Mucosa of gallbladder (tissue), 1 donor: ENCODE measurements around the gene FAM3B. TPM values are rescaled to one million over a fixed set of nuclear protein-coding genes. Genes with fewer than 3 reads are reported as not detected.

Experiments
- DNase-seq: peaks from one replicate; pipeline ENCODE4 v3.0.0-alpha.2; 2020; ENCODE audit warnings: low spot score
- total RNA-seq: library from RNA; stranded (reverse); gene quantifications from one replicate; pipeline ENCODE4 v1.2.1, GENCODE V29; 2021
- donor health status: DM: no; HTN: no; CAD: no.

The FAM3B gene
- total RNA-seq, 1 donor from 2014 or later, result 43.1 TPM

DNA sequence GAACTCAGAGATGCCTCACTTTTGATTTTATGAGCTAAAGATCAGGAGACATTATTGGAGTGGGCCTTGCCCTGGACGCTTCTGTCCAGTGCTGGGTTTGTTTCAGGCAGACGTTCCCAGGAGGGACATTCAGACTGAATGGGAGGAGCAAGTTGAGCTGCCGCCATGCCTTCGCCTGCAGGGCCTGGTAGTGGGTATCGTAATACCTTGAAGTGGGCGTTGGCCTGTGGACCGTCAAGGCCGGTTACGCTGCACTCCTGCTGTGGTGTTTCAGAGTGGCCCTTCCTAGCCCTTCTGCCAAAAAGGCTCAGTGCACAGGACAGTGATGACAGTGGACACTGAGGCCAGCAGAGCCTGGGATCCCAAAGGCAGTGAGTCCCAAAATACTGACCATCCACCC is 1.6 kb downstream of the FAM3B start:
- DNase-seq, result no peak

DNA sequence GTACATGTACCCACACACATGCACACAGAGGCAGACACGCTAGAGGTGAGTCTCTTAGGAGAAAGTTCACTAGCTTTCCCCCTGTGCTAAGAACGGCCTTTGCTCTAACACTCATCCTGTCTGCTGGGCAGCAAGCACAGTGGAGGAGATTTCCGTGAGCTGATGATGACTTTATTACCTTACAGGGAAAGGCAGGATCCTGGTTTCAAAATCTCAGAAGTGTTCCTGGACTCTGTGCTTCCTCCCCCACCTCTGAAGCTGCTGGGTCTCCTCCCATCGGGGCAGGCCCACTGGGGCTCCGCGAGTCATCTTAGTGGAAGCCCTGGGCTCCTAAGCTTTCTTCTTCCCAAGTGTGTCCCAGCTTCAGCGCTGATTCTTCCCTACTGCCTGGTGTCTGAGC is 2.7 kb downstream of the FAM3B start:
- DNase-seq, result no peak

DNA sequence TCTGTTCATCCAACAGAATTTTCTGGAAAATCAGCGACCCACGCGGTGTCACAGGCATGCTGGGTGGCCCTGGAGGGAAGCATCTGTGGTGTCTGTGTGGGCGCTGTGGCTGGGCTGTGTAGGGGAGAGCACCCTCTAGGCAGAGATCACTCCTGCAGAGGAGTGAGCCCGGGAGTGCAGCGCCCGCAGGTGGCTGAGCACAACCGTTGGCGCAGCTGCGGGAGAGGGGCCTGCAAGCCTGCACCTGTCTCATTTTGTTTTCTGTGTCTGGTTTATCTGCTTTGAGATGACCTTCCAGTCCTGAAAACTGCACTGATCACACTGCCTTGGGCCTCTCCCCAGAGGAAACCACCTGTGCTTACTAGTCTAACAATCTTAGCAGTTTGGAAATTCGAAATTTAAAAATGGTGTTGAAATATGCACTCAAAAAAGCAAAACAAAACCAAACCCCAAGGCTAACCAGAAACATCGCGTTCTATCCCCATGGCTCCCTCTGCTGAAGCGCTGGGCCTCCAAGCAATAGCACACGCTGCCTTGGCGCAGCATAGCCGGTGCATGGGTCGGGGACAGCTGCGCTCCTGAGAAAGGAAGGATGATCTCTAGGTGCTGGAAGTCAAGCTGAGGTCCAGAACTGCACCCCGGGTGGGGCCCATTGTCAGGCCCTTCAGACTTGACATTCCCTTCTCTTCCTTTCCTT is 4.8 kb downstream of the FAM3B start:
- no peak for DNase-seq

DNA sequence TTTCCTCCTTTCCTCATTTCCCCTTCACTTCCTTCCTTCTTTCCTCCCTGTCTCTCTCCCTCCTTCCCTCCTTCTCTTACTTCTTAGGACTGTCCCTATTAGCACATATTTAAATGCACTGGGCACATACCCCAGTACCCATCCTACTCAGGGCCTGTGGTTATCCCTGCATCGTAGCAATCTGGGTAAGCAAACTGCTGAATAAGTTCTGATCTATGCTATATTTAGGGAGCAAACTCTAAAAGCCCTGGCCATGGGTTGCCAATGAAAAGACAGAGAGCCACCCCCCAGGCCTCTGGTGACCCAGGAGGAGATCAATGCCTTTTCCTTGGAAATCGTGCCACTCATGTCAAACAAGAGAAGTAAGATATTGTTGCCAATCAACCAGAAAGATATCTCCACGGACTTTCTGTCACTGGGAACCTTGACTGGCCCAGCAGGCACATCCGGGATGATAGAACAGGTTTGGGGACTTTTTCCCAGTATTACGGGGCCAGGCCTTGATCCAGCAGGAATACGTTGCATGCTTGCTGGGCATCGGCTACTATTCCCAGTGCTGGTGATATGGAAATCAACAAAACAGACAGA is 5.4 kb downstream of the FAM3B start:
- DNase-seq, result no peak

DNA sequence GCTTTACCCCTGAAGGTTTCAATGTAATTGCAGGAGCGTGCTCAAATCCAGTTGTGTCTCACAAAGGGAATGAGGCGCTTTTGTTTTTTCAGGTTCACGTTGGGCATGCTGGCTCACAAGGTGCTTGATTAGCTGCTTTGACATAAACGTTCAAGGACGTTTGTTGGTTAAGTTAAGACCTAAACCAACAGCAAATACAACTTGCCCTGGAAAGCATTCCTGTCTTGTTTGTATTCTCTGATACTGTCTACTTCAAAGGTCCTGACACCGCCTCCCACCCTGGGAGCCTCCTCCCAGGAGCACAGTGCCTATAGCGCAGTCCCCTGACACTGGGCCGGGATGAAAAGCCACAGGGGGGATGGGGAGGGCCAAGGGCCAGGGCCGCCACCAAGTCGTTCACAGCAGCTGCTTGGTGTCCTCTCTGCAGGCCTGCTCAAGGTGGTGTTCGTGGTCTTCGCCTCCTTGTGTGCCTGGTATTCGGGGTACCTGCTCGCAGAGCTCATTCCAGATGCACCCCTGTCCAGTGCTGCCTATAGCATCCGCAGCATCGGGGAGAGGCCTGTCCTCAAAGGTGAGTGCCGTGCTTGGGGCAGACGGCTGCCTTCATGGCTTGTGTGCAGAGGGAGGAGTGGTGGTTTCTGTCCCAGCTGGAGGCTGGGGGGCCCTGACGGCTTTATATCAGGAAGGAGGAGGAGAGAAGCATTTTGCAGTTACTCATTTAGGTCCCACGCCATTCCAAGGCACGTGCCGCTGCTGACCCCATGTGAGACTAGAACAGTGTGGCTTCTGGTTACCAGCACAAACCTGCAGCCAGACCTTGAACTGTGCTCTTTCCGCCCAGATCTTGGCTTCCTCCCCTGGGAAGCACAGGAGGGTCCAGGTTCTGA is 6.1 kb downstream of the FAM3B start:
- no peak for DNase-seq

DNA sequence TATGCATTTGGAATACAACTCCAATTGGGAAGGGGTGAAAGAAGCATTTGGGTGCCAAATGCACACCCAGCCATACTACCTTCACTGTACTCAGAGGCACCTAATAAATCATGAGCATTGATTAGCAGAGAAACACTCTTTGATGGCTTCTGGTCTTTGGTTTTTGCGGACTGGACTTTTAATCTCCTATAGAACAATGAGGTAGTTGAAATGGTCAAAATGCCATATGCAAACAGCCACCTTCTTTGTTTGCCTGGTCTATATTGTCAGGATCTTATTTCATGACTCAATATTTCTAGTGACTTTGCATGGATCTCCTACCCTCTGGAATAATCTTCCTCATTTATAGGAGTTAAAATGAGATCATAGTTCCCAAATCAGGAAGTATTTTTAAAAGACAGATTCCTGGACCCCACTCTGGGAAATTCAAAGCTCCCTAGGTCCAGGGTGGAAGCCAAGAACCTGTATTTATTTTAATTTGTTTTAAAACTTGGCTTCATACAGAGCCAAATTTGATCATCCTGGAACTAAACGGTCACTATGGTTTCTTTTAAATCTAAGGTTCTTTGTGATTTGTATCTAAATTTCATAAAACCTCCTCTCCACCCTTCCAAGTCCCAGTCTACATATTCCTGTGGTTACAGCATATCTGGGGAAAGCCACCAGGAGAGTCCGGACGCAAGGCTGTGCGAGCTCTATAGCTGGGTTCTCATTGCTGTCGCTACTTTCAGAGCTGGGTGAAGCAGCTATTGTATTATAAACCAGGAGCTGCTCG is 8.7 kb downstream of the FAM3B start:
- no peak for DNase-seq

DNA sequence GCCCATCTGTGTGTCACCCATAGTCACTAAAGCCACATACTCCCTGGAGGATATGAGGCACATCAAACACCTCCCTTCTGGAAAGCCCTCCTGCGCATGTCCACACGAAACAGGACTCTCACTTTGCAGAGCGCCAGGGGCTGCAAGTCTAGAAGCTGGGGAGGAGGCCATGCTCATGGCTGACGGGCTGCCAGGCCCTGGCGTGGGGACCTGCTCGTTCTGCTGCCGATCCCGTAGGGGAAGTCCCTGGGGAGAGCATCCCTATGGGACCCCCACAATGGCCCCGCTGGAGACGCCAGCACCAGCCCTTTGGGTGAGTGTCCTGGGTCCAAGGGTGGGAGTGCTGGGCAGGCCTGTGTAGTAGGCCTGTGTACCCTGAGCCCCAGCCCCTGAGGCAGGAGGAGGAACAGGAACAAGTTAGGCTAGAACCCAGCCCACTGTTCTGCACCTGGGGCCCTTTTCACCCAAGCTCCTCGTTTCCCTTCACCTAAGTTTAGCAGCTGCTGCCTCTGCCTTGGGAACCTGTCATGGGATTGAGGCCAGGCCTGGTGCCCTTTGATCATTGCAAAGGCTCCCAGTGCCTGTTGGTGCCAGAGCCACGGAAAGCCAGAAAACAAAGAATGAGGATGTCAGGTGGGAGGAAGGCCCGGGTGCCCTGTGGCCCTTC is 9.9 kb downstream of the FAM3B start:
- peak; percentile 81 for DNase-seq

DNA sequence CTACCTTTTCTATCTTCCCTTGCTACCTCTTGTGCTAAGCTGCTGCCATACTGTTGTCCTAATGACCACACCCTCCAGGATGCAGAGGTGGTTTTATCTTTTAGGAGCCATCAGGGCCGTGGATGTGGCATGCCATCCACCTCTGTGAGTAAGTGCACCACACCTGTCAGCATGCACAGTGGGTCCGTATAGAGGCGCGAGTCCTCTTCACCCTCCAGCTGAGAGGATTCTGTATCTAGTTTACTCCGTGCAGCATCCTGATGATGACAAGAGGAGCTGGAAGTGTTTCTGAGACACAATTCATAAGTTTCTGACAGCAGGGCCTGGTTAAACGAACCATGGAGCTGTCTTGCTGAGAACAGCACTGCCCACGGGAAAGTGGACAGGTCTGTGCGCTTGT is 11.2 kb downstream of the FAM3B start:
- no peak for DNase-seq

DNA sequence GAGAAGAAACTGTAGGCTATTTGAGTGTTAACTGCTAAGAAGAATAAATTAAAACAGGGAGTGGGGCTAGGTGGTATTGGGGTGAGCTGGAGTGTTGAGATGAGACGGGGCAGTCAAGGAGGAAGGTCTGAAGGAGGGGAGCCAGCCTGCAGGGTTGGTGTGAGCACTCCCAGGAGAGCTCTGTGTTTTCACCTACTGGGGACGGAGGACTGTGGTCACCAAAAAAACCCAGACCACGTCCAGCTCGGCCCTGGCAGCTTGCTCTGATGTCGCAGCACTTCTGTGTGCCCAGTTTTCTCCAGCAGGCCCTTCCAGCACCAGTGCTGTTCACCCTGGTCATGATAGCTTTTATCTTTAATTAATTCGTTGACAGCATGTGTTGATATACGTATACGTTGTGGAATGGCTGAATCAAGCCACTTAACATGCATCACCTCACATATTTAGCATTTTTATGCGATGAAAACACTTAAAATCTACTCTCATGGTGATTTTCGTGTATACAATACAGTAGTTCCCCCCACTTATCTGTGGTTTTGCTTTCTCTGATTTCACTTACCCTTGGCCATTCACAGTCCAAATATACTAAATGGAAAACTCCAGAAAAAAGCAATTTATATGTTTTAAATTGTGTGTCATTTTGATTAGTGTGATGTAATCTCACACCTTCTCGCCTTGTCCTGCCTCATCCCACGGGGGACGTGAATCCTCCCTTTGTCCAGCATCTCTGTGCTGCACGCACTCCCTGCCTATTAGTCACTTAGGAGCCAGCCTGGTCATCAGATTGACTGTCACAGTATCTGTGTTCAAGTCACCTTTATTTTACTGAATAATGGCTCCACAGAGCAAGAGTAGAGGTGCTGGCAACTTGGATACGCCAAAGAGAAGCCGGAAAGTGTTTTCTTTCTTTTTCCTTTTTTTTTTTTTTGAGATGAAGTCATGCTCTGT is 12.3 kb downstream of the FAM3B start:
- DNase-seq, result no peak

DNA sequence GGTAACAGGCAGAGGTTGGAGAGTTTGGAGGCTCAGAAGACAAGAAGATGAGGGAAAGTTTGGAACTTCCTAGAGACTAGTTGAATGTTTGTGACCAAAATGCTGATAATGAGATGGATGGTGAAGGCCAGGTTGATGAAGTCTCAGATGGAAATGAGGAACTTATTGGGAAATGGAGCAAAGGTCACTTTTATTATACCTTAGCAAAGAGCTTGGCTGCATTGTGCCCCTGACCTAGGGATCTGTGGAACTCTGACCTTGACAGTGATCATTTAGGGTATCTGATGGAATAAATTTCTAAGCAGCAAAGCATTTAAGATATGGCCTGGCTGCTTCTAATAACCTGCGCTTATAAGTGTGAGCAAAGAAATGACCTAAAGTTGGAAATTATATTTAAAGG is 17.2 kb downstream of the FAM3B start:
- DNase-seq, result no peak

DNA sequence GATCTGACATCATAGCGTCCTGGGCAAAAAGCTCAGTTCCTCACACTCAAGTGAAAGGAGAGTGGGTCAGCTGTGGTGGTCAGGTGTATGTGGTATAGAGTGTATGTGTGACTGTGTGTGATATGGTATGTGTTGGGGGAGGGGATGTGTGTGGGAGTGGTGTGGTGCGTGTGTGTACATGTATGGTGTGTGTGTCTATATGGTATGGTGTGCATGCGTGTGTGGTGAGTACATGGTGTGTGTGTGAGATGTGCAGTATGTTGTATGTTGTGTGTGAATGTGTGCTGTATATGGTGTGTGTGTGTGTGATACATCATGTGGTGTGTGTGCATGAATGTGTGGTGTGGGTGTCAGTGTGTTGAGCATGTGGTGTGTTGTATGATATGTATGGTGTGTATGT is 20.9 kb downstream of the FAM3B start:
- no peak for DNase-seq

DNA sequence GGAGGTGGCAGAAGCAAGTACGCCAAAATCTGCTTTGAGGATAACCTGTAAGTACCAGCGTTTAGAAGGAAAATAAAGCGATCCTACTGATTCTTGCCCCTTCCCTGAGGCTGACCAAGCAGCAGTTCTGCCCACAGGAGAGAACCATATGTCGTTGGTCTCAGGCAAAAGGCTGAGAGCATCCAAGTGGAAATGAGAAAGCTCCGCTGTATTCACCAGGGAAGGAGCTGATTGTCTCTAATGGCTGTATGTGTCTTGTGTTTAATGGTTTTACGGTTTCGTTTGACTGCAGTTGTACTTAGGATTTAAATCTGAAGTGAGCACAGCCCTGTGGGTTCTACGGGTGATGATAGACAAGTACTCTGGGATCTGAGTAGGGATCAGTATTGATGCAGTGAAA is 21.9 kb downstream of the FAM3B start:
- DNase-seq, result no peak

DNA sequence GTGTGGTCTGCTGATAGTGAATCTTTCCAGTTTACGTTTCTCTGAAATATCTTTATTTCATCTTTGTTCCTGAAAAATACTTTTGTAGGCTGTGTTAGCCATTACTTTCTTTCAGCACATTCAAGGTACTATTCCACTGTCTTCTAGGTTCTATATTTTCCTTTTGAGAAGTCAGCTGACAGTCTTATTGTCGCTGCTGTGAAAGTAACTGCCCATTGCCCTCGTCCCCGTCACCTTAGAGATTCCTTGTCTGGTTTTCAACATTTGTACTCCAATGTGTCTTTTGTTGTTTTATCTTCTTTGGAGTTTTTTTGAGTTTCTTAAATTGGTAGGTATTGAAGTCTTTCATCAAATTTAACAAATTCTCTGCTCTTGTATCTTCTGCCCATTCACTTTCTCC is 25.4 kb downstream of the FAM3B start:
- DNase-seq, result no peak

DNA sequence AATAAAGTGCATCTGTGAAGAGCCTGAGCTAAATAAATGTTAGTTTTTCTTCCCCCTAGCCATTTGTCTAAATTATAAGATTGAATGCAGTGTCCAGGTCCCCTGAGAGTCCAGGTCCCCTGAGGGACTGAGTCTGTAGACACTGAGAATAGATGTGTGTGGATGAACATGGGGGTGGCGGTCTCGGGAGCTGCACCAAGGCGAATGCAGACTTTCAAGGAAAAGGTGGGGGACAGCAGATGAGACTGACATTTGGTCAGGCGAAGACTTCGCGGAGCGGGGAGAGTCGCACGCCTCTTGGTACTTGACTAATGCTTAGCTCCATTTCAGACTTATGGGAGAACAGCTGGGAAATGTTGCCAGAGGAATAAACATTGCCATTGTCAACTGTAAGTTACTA is 27.5 kb downstream of the FAM3B start:
- DNase-seq, result no peak

DNA sequence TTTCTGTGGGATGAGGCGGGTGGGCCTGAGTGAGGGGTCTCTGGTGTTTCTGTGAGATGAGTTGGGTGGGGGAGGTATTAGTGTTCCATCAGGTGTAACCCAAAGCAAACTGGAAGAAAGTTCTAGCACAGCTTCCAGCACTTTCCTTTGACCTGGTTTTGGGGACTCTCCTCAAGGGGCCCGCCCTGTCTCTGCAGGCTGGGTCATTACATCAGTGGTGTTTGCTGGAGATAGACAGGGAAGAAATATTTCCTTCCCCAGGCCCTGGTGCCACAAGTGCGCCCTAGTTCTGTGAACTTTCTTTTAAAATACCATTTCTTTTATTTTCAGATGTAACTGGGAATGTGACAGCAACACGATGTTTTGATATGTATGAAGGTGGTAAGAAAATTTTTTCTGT is 28.8 kb downstream of the FAM3B start:
- DNase-seq, result no peak

DNA sequence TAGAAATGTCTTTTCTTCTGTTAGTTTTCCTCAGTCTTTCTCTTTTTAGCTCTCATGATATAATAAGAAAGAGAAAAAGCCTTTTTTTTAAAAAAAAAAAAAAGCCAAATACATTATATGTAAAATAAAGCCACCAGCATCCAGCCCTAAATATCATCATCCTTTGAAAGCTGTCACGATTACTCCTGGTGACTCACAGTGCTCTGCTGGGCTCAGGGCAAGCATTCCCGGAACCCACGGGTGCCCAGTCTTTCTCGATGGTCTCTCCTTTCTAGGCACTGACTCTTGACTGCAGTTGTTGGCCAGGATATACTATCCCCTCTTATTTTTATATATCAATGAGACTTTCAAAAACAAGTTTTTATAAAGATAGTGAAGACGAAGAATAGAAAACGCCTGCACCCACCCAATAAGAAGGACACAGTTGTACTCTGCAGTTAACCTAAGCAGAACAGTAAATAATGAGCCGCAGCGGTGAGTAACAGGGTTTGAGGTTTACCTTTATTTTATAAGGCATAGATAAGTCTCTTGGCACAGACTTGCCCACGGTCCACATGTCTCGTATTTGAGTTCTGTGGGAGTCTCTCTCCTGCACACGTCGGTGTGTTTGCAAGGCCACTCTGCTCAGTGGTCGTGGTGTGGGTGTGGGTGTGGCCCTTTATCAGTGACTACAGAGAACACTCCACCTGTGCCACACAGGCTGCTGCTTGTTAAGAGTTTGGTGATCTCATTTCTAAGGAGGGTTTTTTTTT is 29.5 kb downstream of the FAM3B start:
- no peak for DNase-seq

DNA sequence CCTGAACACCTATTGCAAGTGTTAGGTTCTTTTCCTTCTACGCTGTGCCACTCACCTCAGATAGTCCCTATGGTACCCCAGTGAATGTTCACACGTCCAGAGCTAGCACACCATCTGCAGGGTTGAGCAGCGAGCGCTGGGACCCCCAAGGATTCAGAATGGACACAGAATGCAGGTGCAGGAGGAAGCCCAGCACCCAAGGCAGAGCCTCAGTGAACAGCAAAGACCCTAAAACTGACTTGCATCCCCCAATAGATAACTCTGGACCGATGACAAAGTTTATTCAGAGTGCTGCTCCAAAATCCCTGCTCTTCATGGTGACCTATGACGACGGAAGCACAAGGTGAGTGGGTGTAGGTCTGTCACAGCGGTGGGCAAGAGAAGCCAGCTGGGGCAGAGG is 30.2 kb downstream of the FAM3B start:
- DNase-seq, result no peak

DNA sequence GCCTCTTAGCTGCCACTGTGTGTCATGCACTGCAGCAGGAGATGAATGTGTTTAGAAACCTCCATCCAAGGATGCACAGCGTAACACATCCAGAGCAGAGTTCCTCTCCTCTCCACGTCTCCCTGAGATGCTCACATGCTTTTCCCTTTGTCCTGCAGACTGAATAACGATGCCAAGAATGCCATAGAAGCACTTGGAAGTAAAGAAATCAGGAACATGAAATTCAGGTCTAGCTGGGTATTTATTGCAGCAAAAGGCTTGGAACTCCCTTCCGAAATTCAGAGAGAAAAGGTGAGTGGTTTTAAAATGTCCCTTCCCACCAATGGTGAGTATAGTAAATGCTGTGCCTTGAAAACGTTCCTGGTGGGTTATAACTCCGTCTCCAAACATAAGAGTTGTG is 31.8 kb downstream of the FAM3B start:
- DNase-seq, result no peak

DNA sequence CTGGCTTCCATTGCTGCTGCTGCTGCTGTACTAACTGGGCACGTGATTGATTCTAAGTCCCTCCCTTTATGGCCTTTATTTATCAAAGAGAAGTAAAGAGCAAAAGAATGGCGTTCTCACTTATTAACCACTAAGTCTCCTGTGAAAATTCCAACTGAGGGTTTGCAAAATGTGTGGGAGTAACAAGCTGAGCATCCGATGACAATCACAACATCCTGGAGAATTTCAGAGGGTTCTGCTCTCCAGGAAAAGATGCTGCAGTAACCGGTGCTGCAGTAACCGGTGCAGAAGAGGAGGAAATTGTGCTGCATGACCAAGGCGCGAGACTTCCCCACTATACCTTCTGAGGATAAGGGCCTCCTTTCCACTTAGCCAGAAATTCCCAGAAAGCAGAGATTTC is 32.5 kb downstream of the FAM3B start:
- no peak for DNase-seq
